OCI-LY1 (cell line): ENCODE measurements around the gene BRICD5.

Experiments
- H2AFZ ChIP-seq: fragments of 200-600 bp; sonication (generic), shearing (Covaris generic); 2 replicates; pipeline ENCODE4 v1.6.0; 2014; ENCODE audit warnings: antibody characterized with exemption, mild to moderate bottlenecking, low read length
- H3F3A ChIP-seq: fragments of 200-600 bp; sonication (generic), shearing (Covaris generic); 2 replicates; pipeline ENCODE4 v1.6.0; 2014; ENCODE audit warnings: mild to moderate bottlenecking, antibody characterized with exemption, low read length, moderate library complexity; ENCODE audit not compliant: insufficient read depth
- H3K27ac ChIP-seq: fragments of 200-600 bp; sonication (generic); 2 replicates; pipeline ENCODE4 v1.5.1; 2014; ENCODE audit warnings: low read length, mixed run types, mild to moderate bottlenecking, low read depth; ENCODE audit not compliant: poor library complexity, severe bottlenecking
- H3K27me3 ChIP-seq: fragments of 200-600 bp; sonication (generic); 2 replicates; pipeline ENCODE4 v1.6.0; 2014; ENCODE audit warnings: antibody characterized with exemption, mild to moderate bottlenecking, low read length, moderate library complexity; ENCODE audit not compliant: insufficient read depth
- H3K36me3 ChIP-seq: fragments of 200-600 bp; sonication (generic); 2 replicates; pipeline ENCODE4 v1.6.1; 2014; ENCODE audit warnings: mild to moderate bottlenecking, antibody characterized with exemption, low read length, moderate library complexity, mixed read lengths; ENCODE audit not compliant: insufficient read depth
- H3K4me1 ChIP-seq: fragments of 200-600 bp; sonication (generic); 2 replicates; pipeline ENCODE4 v1.5.1; 2014; ENCODE audit warnings: mild to moderate bottlenecking, low read length, moderate library complexity; ENCODE audit not compliant: insufficient read depth, severe bottlenecking
- H3K4me2 ChIP-seq: fragments of 200-600 bp; sonication (generic), shearing (Covaris generic); 2 replicates; pipeline ENCODE4 v1.6.1; 2014; ENCODE audit warnings: low read length
- H3K4me3 ChIP-seq: fragments of 200-600 bp; sonication (generic); 2 replicates; pipeline ENCODE4 v1.5.1; 2014; ENCODE audit warnings: low read length, low read depth, mild to moderate bottlenecking, mixed read lengths; ENCODE audit not compliant: poor library complexity, severe bottlenecking
- H3K79me2 ChIP-seq: fragments of 200-600 bp; shearing (Covaris generic); 2 replicates; pipeline ENCODE4 v1.6.1; 2016; ENCODE audit warnings: mixed run types, low read length, mixed read lengths; ENCODE audit not compliant: insufficient read depth
- H3K9ac ChIP-seq: fragments of 200-600 bp; sonication (generic), shearing (Covaris generic); 2 replicates; pipeline ENCODE4 v1.6.1; 2014; ENCODE audit warnings: mild to moderate bottlenecking, low read length, mixed read lengths
- H3K9me2 ChIP-seq: fragments of 200-600 bp; sonication (generic), shearing (Covaris generic); 2 replicates; pipeline ENCODE4 v1.6.1; 2014; ENCODE audit warnings: low read depth, mild to moderate bottlenecking, low read length, mixed read lengths
- H3K9me3 ChIP-seq: fragments of 200-600 bp; shearing (Covaris generic); 2 replicates; pipeline ENCODE4 v1.6.1; 2014; ENCODE audit warnings: low read length, mixed read lengths
- H4K20me1 ChIP-seq: fragments of 200-600 bp; sonication (generic), shearing (Covaris generic); 2 replicates; pipeline ENCODE4 v1.6.0; 2016; ENCODE audit warnings: mild to moderate bottlenecking, low read length; ENCODE audit not compliant: insufficient read depth
- CTCF ChIP-seq: fragments of 200-600 bp; sonication (generic), shearing (Covaris generic); IDR thresholded peaks from 2 replicates; pipeline ENCODE4 v1.5.1; 2017; ENCODE audit warnings: mild to moderate bottlenecking, antibody characterized with exemption, low read length, moderate library complexity, mixed read lengths
- EZH2 ChIP-seq: fragments of 200-600 bp; sonication (generic), shearing (Covaris generic); IDR thresholded peaks from 2 replicates; pipeline ENCODE4 v1.8.0; 2017; ENCODE audit warnings: borderline replicate concordance, mixed run types, mild to moderate bottlenecking, antibody characterized with exemption, low read length, moderate library complexity, mixed read lengths

BRICD5 gene

GRCh38 chr16:2211923-2212347 lies 1.3 kb upstream of the BRICD5 start:
- TF ChIP-seq CTCF (no peak), EZH2 (no peak)
- Histone ChIP-seq H3K4me3 (peak overlapping the region; percentile 90), H3F3A (peaks cover 6% of the 10 kb centered on the region), H3K9me3 (no peaks in the 10 kb centered on the region), H3K36me3 (peaks cover 33% of the 10 kb centered on the region; the same call in 1 of the 2 replicates), H3K79me2 (peaks cover 6% of the 10 kb centered on the region), H3K27me3 (no peaks in the 10 kb centered on the region), H3K4me1 (peaks cover 33% of the 10 kb centered on the region), H4K20me1 (no peaks in the 10 kb centered on the region), H2AFZ (no peak overlapping the region), H3K9me2 (no peaks in the 10 kb centered on the region), H3K27ac (peak overlapping the region; percentile 22), H3K4me2 (peak overlapping the region; percentile 100; the same call in 1 of the 2 replicates), H3K9ac (no peak overlapping the region; the same call in 1 of the 2 replicates)

GRCh38 chr16:2210009-2210332 lies 692 bp downstream of the BRICD5 start:
- peaks cover 37% of the 10 kb centered on the region for H3K4me1 ChIP-seq
- peaks cover 33% of the 10 kb centered on the region; the same call in 1 of the 2 replicates for H3K36me3 ChIP-seq
- H3K9me3 ChIP-seq = no peaks in the 10 kb centered on the region
- H3K9me2 ChIP-seq = no peaks in the 10 kb centered on the region
- no peak overlapping the region for H3K4me2 ChIP-seq
- no peaks in the 10 kb centered on the region; the same call in 1 of the 2 replicates for H3F3A ChIP-seq
- H3K9ac ChIP-seq = no peak overlapping the region
- H3K27me3 ChIP-seq = no peaks in the 10 kb centered on the region
- no peak overlapping the region for H3K27ac ChIP-seq
- H3K4me3 ChIP-seq = no peak overlapping the region
- no peak overlapping the region for H2AFZ ChIP-seq
- H3K79me2 ChIP-seq = peaks cover 6% of the 10 kb centered on the region
- no peaks in the 10 kb centered on the region for H4K20me1 ChIP-seq
- TF ChIP-seq CTCF = no peak
- no peak for TF ChIP-seq EZH2

GRCh38 chr16:2209258-2210008 lies 1.2 kb downstream of the BRICD5 start:
- peaks cover 33% of the 10 kb centered on the region; the same call in 1 of the 2 replicates for H3K36me3 ChIP-seq
- TF ChIP-seq EZH2 (no peak), CTCF (no peak)
- H3K4me2 ChIP-seq = no peak overlapping the region
- no peaks in the 10 kb centered on the region for H4K20me1 ChIP-seq
- no peak overlapping the region for H3K9ac ChIP-seq
- peaks cover 6% of the 10 kb centered on the region for H3K79me2 ChIP-seq
- no peak overlapping the region for H3K4me3 ChIP-seq
- no peaks in the 10 kb centered on the region for H3K9me3 ChIP-seq
- peaks cover 43% of the 10 kb centered on the region for H3K4me1 ChIP-seq
- no peaks in the 10 kb centered on the region for H3K27me3 ChIP-seq
- H3F3A ChIP-seq = no peaks in the 10 kb centered on the region; the same call in 1 of the 2 replicates
- no peak overlapping the region for H2AFZ ChIP-seq
- H3K27ac ChIP-seq = no peak overlapping the region
- H3K9me2 ChIP-seq = no peaks in the 10 kb centered on the region
